Measurements from ENCODE around the gene MAGT1. TPM values are rescaled to one million over a fixed set of nuclear protein-coding genes. Genes with fewer than 3 reads are reported as not detected.

MAGT1 gene
- total RNA-seq, 1 donor from 2014 or later = 52.4 TPM

Other genes starting within 250 kb of the MAGT1 start
- 112 TPM for gene ATRX, start 109.2 kb downstream of the MAGT1 start, total RNA-seq (ENCODE audit: unreplicated experiment)
- 155 TPM for gene COX7B, start 4.0 kb upstream of the MAGT1 start, total RNA-seq (ENCODE audit: unreplicated experiment)
- gene ATP7A, start 15.3 kb upstream of the MAGT1 start, total RNA-seq (ENCODE audit: unreplicated experiment) = 6.7 TPM
- not detected for gene PGAM4, start 74.2 kb upstream of the MAGT1 start, total RNA-seq (ENCODE audit: unreplicated experiment)
- 380 TPM for gene PGK1, start 208.8 kb upstream of the MAGT1 start, total RNA-seq (ENCODE audit: unreplicated experiment)
- gene TAF9B, start 244.2 kb upstream of the MAGT1 start, total RNA-seq (ENCODE audit: unreplicated experiment) = 19.5 TPM